ENCODE results near the gene SELENOT.
A peak's percentile ranks its signal among the peaks of the same experiment; 100 is the strongest.
"Not testable (repeated sequence)": the region's sequence is repeated elsewhere in the genome, so short reads cannot be mapped to it uniquely, and the experiment has no call there.

SELENOT gene, protein sequence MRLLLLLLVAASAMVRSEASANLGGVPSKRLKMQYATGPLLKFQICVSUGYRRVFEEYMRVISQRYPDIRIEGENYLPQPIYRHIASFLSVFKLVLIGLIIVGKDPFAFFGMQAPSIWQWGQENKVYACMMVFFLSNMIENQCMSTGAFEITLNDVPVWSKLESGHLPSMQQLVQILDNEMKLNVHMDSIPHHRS

GRCh38 chr3:150603153-150603979, at the start of gene SELENOT:
SELENOT (plus strand) TSS chr3:150603321; CDS start chr3:150603363, 42 bp downstream.
- DNase-seq: peak; percentile 82

DNA sequence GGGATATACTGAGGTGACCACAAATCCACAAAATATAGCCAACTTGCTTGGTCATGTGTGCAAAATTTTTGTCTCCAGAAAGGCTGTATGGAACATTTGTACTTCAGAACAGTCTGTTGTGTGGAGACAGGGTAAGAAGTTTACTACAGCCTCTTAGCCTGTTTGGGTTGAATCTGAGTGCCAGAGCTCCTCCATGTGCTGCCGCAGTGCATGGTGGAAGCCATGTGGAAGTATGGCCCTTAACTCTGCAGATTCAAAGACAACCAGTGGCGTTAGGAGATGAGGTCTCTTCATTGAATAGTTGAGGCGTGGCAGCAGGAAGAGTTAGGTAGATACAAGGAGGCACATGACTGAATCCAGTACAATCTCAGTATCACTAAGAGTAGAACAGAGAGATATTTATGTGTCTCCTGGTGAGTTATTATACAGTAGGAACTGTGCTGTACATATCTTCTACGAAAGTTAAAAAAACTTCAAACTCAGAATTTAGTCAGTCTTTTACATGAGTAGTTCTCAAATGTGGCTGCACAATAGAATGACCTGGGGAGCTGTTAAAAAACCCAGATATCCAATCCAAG, 47.2 kb upstream of the SELENOT start:
- DNase-seq: no peak

DNA sequence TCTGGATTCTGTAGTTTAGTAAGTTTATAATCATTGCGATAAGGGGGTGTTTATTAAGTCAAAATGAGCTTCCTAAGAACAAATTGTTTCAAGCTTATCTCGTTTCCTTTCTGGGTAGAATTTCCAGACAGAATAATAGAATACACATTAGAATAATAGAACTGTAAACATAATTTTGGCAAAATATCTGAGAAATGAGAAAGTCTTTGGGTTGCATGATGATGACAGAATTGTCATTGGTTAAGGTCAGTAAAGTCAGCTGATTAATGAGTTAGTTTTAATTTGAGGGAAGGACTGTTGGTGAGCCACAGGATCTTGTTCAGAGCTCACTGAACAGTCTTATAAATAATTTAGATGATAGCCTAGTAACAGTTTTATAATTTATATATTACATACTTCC, 46.3 kb upstream of the SELENOT start:
- no peak for DNase-seq

DNA sequence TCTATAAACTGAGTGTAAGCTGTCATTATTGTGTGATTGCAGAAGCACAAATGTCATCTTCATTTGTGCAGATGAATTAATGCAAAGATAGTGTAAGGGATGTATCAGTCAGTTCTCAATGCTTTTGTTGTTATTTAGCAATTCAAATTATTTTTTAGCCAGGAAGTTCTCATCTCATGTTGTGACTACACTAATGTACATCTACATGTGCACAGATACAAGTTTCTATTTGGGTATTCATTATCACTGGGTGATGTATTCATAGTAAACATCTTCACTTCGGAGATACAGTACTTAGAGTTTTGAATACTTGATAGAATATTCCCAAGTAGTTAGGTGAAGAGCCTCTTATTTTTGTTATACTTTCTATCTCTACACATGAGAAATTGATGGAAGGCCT, 45.4 kb upstream of the SELENOT start:
- no peak for DNase-seq

DNA sequence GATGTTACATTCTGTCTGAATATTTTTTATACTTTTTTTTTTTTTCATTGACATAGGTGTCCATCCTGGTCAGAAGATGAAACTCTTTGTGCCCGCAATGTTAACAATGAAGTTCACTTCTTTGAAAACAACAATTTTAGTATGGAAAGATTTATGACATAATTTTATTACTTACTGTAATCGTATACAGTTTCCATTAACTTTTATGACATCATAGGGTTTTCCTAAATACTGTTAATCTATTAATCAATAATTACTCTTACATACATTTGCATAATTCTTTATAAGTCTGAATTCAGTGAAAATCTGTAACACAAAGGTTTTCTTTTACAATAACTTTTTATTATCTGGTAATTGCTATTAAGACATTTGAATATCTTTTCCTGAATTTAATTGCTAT, 38.9 kb upstream of the SELENOT start:
- no peak for DNase-seq

GRCh38 chr3:150567328-150567727, 35.8 kb upstream of the SELENOT start:
- no peak for DNase-seq

DNA sequence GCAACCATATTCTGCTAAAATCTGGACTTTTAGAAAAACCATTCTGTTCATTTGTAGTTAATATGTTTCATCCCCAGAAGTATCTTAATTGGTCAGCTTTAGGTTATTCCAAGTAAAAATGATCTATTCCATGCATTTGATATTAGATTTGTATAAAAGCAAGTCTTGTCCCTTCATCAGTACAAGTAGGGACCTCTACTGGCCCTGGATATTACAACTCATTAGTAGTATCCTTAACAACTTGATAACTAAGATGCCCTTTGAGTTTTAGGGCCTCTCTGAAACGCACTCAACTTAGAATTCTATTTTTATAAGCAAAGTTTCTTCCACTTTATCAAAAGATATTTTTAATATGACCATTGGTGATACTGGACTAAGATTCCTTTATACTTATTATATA, 25.3 kb upstream of the SELENOT start:
- no peak for DNase-seq

- DNase-seq: no peak
These were observed 21.9 kb upstream of the SELENOT start for GRCh38 chr3:150581174-150581573.

GRCh38 chr3:150582620-150583019, 20.5 kb upstream of the SELENOT start:
- no peak for DNase-seq

DNA sequence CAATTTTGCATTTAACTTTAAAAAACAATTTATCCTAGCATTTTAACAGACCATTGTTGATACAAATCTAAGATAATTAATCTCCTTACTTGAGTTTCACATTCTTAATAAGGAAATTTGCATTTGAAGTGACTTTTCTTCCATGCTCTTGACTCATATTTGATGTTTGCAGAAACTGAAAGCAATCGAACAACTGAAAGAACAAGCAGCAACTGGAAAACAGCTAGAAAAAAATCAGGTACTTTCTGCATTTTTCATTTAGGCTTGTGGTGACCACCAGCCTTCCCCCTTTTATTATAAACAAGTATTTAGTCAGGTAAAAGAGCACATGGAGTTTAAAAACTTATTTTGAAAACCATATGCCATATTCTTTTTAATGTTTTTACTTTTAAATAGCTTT, 20.1 kb upstream of the SELENOT start:
- no peak for DNase-seq

DNA sequence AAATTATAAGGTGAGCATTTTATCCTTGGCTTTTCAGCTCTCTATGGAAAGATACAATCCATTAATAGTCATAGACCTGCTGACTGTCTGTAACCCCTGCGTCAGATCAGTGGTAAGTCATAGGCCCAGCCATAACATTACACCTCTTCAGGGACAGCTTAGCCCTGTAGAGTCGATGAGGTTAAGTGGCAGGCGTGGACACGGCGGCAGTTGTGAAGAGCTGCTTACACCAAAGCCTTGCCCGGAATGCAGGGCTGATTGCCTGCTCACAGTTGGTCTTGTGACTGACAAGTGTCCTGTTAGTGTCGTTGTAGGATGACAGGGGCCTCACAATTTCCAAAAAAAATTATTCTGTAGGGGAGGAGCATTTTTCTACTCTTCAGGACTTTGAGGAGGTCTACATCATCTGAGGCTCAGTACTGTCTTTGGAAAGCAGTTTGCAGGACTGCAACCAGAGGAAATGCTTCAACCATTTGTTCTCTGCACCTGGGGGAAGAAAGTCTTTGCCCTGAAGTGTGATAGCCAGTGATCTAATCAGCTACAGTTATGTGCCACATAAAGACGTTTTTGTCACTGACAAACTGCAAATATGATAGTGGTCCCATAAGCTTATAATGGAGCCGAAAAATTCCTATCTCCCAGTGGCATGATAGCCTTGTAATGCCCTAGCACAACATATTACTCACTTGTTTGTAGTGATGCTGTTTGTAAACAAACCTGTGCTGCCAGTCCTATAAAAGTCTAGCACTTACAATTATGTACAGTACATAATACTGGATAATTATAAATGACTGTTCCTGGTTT, 14.9 kb upstream of the SELENOT start:
- DNase-seq: no peak

DNA sequence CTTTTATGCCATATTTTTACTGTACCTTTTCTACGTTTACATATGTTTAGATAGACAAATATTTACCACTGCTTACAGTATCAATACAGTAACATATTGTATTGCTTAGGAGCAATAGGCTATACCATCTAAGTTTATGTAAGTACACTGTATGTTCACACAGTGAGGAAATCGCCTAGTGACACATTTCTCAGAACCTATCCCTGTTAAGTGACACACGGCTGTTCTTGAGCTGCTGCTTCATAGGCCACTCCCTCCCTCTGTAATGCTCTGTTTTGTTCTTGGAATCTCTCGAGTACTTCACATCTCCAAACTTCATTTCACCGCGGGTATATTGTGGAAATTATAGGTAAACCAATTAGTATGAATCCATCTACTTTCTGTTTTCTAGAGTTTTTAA, 13.4 kb upstream of the SELENOT start:
- no peak for DNase-seq

GRCh38 chr3:150594150-150594549, 9.0 kb upstream of the SELENOT start:
- no peak for DNase-seq

- DNase-seq: no peak
These were observed 5.5 kb upstream of the SELENOT start for GRCh38 chr3:150597646-150598045.

GRCh38 chr3:150599611-150600297, 3.4 kb upstream of the SELENOT start:
- no peak for DNase-seq

- not testable (repeated sequence) for DNase-seq
These were observed 2.2 kb upstream of the SELENOT start for GRCh38 chr3:150600647-150601530.

- DNase-seq: no peak
These were observed 532 bp upstream of the SELENOT start for GRCh38 chr3:150602426-150603152.

GRCh38 chr3:150603980-150604319, 829 bp downstream of the SELENOT start:
- DNase-seq: no peak

- no peak for DNase-seq
These were observed 3.0 kb downstream of the SELENOT start for GRCh38 chr3:150605998-150606641.

GRCh38 chr3:150607267-150608065, 4.3 kb downstream of the SELENOT start:
- DNase-seq: no peak

All from NCI-H1436 treated with DMSO at 0.1 percent for 48 hours (cell line).